DLD1 (cell line): ENCODE data around the gene COL27A1.

ENCODE experiments used
- in situ Hi-C: cut with HindIII; loops from 2 replicates; pipeline ENCODE4 v1.10.0; 2017; ENCODE audit warnings: low sequenced_read_pairs

COL27A1 gene

DNA sequence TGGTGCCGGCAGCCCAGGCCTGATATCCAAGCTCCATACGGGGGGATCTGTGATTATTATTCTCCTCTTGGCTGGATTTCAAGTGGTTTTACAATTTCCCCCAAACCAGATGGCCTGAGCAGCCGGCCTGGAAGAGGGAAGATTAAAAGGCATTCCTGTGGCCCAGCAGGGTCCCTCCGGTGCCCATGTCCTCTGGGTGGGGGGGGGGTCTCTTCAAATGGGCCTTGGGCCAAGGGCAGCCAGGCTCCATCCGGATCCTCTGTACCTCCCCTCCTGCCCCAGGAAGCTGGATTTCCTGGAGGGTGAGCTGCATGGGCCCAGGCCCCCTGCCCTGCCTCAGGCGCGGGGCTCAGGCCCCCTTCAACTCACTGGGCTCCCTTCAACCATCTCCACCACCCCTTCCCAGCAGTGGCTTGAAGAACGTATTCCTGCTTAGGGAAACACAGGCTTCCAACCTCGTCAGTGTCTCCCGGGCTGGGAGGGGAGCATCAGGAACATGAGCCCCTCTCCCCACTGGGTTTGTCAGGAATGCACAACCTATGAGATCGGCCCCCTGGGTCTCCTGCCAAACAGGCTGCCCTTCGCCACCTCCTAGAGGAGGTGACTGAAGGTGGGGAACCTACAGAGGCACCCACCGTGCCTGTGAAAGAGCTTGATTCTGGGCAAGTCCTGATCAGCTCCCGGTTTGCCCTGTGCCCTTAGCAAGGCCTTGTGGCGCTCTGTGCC lies 104.6 kb downstream of the COL27A1 start:
- in situ Hi-C loops, result loop anchor here (10.0 kb wide), 1 partner anchor 65 kb away; no protein-coding TSS in a partner anchor

DNA sequence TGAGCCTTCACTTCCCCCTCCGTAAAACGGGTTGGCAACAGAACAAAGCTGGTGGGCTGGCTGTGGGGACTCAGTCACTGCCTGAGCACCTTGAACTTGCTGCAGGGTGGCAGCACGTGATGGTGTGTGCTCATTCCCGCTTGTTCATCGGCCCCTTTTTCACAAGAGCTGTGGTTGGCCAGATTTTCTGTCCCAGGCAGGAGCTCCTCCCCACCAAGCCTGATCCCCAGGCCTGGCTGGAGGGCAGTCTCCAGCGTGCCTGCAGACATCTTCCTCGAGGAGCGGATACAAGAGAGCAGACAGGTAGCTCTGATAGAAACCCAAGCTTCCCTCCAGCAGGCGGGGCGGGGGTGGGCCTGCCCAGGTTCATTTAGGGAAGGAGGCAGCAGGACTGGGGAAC lies 105.7 kb downstream of the COL27A1 start:
- in situ Hi-C loops, result no loop called here

DNA sequence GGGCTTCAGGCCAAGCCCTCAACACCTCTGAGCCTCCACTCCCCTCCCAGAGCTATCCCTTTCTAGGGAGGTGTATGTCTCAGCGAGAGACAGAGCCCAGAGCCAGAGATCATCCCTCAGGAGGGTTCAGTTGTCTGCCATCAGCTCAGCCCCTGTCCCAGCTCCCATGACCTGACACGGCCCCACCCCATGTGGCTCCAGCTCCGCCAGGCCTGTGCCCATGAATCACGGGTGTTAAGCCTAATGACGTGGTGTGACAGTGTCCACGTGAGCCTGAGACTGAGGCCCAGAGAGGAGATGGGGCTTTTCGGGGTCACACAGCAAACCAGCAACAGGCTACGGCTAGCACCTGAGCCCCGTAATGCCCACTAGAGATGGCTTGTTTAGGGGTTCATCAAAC lies 106.7 kb downstream of the COL27A1 start:
- in situ Hi-C loops, result no loop called here

DNA sequence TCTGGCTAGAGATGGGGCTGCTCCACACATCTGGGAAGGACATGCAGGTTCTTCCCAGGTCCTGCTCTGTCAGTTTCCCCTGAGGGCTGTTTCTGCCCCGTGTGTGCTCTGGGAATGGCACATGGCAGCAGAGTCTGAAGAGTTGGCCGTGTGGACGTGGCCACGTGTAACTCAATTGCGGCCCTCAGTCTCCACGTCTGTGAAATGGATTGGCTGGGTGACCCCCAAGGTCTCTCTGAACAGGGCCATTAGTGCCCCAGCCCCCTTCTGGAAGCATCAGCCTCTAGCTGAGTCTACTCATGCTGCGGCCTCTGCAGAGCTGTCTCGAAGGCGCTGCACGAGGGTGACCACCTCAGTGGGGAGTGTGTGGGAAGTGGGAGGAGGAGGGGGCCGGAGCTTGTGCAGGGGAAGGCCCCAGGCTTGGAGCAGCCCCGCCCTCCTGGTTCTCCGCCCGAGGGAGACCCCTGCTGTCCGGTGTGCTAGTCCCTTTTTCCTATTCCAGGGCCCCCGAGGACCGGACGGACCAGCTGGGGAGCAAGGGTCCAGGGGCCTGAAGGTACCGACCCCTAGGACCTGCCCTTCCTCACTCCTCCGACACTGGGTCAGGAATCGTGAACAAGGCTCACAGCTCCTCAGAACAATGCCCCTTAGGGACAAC lies 108.6 kb downstream of the COL27A1 start:
- in situ Hi-C loops, result no loop called here

- in situ Hi-C loops, result no loop called here
Measured at GRCh38 chr9:114264806-114265550, 109.6 kb downstream of the COL27A1 start.

DNA sequence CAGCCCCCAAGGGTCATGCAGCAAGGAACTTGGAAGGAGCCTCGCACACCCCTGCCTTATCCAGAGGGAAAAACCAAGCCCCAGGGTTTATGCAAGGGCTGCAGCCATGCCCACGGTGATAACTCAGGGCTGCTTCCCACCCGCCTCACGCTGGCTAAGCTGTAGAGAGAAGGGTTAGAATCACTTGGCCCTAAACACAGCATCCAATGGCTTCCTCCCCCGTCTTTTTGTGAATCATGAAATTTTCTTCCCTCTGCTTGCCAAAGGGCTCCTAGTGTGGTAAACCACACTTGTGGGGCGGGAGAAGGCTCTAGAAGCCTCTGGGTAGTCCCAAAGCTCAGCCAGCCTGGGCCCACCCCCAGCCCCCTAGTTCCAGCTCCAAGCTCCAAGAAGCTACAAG lies 111.6 kb downstream of the COL27A1 start:
- in situ Hi-C loops, result no loop called here

DNA sequence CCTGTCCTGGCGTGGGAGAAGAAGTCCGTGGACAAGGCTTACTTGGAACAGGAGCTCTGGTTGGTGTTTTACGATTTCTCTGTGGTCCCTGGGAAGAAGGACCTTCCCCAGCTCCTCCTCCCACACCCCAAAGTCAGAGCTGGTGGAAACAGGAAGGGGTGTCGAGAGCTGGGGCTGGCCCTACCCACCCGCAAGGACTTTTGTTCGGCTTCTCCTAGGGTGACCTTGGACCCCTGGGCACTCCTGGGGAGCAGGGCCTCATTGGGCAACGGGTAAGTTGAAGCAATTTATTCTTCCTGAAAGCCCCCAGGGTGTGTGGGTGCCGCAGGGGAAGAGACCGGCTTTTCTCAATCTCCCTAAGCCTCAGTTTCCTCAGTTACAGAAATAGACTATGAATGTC lies 113.7 kb downstream of the COL27A1 start:
- in situ Hi-C loops, result no loop called here

- in situ Hi-C loops, result loop anchor here (5.0 kb wide), 1 partner anchor 53 kb away; no protein-coding TSS in a partner anchor
Measured at GRCh38 chr9:114270120-114270975, 115.0 kb downstream of the COL27A1 start.

GRCh38 chr9:114271556-114272510 lies 116.5 kb downstream of the COL27A1 start:
- in situ Hi-C loops, result loop anchor here (5.0 kb wide), 1 partner anchor 55 kb away; no protein-coding TSS in a partner anchor

DNA sequence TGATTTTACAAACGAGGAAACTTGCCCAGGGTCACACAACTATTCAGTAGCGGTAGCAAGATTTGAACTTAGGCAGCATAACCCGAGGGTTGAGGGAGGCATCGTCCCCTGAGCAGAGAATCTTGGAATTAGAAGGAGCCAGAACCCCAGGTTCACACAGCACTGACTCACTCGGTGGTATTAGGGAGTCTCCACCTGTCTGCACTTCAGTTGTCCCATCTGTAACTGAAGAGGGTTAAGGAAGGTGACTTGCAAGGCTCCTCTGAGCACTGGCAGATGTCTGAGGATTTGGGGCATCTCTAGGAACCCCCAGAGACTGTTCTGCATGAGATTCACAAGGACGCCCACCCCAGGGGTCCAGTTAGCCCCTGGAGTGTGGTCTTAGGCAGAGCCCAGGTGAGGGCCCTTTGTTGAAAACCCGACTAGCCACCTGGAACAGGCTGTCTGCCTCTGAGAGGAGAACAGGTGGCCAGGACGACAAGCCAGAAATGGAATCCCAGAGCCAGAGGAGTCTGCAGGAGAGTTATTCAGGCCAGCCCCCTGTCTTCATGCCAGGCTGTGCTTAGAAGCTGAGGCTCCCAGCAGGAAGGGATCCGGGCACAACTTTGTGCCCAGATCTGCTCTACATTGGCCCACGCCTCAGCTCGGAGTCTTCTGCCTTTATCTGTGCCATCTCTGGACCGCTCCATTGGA lies 117.5 kb downstream of the COL27A1 start:
- in situ Hi-C loops, result loop anchor here (5.0 kb wide), 1 partner anchor 56 kb away; no protein-coding TSS in a partner anchor

- in situ Hi-C loops, result loop anchor here (5.0 kb wide), 1 partner anchor 56 kb away; no protein-coding TSS in a partner anchor
Measured at GRCh38 chr9:114273461-114273881, 118.1 kb downstream of the COL27A1 start.

GRCh38 chr9:114274217-114274616 lies 118.9 kb downstream of the COL27A1 start:
- in situ Hi-C loops, result loop anchor here (5.0 kb wide), 1 partner anchor 57 kb away; no protein-coding TSS in a partner anchor

DNA sequence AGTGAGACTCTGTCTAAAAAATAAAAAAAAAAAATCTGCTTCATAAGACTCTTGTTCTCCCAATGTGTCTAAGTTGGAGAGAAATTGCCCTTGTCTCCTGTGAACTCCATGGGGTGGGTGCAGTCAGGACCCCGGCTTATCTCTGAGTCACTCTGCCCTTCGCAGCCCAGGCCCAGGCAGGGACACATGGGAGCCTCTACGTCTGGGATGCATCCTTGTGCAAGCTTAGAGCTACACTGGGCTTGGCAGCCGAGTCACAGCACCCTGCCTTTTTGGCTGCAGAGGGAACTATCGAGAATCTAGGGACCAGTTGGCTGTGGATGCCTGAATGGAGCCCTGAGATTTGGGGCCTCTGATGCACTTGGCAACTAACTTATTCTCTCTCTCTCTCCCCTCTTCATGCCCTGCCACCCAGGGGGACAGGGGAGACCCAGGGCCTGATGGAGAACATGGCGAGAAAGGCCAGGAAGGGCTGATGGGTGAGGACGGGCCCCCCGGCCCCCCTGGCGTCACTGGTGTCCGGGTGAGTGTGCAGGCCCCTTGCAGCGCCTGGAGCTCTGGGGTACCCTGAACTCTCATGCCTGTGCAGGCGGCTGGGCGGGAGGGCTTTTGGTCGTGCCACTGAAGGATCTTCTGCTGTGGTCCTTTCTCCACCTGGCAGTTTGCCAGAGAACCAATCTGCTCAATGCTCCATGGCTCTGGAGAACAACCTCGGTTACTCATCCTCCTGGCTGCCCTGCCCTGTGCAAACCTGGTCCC lies 120.1 kb downstream of the COL27A1 start:
- in situ Hi-C loops, result loop anchor here (25.0 kb wide), 1 partner anchor 188 kb away; the partner anchor contains the start of genes AMBP and KIF12

DNA sequence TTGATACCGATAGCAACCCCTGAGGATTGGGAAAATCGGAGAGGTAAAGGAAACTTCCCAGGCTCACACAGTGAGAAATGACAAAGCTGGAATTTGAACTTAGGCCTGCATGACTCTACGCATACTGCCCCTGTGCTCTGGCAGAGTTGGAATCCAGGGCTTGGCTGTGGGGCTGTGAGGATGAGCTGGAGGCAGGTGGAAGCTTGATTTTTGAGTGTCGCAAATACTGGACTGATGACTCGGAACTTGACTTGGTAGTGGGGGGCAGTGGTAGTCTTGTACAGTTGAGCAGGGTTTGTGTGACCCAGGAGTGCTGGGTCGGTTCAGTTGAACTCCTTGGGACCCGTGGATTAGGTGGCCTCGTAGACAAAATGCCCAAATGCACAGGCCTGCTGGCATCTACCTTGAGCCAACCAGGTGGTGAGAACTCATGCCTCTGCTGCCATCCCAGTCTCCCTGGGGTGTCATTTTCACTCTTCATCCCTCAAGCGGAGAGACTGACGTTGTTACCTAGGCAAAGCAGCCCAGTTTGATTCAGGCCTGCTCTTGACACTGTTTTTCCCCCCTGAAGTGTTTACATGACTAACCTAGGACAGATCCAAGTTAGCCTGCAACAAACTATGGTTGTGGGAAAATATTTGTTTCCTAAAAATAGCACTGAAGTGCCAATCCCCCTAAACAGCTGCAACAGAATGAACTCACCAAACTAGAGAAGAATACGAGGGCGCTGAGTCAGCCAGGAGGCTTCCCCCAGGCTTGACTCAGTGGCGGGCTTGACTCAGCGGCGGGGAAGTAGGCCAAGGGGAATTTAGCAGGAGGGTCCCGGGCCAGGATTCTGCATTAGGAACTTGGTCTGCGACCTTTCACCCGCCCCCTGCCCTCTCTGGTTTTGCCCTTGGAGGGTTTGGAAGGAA lies 121.8 kb downstream of the COL27A1 start:
- in situ Hi-C loops, result loop anchor here (25.0 kb wide), 1 partner anchor 190 kb away; the partner anchor contains the start of genes AMBP and KIF12

DNA sequence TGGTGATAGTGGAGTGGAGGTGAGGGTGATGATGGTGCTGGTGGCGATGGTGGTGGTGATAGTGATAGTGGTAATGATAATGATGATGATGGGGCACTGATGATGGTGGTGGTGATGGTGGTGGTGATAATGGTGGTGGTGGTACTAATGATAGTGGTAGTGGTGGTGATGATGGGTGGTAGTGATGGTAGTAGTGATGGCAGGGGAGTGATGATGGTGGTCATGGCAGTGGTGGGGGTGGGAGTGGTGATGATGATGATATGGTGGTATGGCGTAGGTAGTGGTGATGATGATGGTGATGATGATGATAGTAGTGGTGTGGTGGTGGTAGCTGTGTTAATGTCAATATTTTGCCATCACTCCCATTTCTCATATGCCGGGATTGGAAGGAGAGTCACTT lies 123.0 kb downstream of the COL27A1 start:
- in situ Hi-C loops, result loop anchor here (25.0 kb wide), 1 partner anchor 191 kb away; the partner anchor contains the start of genes AMBP and KIF12

DNA sequence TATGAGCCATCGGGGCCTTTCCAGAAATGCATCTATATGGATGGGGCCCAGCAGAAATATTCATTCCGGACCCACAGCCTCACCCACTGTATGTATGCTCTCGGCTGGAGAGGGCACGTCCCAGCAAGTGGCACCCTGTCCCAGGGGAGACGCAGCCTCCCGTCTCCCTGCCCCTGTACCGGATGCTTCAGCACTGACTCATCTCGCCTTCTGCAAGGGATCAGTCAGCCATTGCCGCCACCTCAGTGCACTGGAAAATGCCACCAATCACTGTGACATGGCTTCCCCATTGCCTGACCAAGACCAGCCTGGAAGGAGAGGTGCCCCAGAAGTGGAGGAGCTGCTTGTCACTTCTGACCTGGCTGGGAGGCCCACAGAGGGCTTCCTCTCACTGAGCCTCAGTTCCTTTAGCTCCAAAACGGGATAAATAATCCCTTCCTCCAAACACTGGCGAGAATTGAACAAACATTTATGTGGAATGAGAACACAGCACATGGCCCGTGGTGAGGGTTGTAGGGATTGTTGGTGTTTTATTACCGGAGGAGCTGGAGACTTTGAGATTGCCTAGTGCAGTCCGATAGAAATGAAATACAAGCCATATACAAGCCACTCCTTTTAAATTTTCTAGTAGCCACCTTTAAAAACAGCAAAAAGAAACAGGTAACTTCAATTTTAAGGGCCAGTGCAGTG lies 123.7 kb downstream of the COL27A1 start:
- in situ Hi-C loops, result loop anchor here (25.0 kb wide), 1 partner anchor 192 kb away; the partner anchor contains the start of genes AMBP and KIF12
